Measurements from ENCODE around the gene EPHA8. TPM values are rescaled to one million over a fixed set of nuclear protein-coding genes. Genes with fewer than 3 reads are reported as not detected.

Gene EPHA8
- total RNA-seq, 1 experiment from 2014 or later: 3.8 TPM

GRCh38 chr1:22650089-22650693, 86.9 kb downstream of the EPHA8 start (continued):
- TF ChIP-seq AFF4 (CRISPR knock-in tag; IDR thresholded peaks at IDR 0.05; ENCODE audit: borderline replicate concordance) (no peak), TCF7 (CRISPR knock-in tag; IDR thresholded peaks at IDR 0.05; ENCODE audit: low read depth) (no peak), E2F5 (CRISPR knock-in tag; IDR thresholded peaks at IDR 0.05) (no peak), CREB1 (CRISPR knock-in tag; IDR thresholded peaks at IDR 0.05) (no peak), HMGA2 (CRISPR knock-in tag; IDR thresholded peaks at IDR 0.05) (no peak), USF2 (CRISPR knock-in tag; IDR thresholded peaks at IDR 0.05) (no peak)

- no peak for DNase-seq (ENCODE audit: low spot score)
- Mint-ChIP-seq H3K9me3 (no peaks in the 10 kb centered on the region), H3K27me3 (ENCODE audit: low read depth) (no peaks in the 10 kb centered on the region), H3K4me3 (no peak overlapping the region), H3K36me3 (no peaks in the 10 kb centered on the region), H3K27ac (no peak overlapping the region), H3K4me1 (no peaks in the 10 kb centered on the region)
- ChIA-PET CTCF (interaction anchor here (0.7 to 1.2 kb wide), 3 partner anchors 11 to 236 kb away, joined by 3 to 4 read pairs (median 3); no protein-coding TSS in a partner anchor), POLR2A (no interaction called here)
- ATAC-seq: no peak
- no peak for TF ChIP-seq ATF1 (CRISPR knock-in tag; IDR thresholded peaks at IDR 0.05)
- TF ChIP-seq, protein P1, sequence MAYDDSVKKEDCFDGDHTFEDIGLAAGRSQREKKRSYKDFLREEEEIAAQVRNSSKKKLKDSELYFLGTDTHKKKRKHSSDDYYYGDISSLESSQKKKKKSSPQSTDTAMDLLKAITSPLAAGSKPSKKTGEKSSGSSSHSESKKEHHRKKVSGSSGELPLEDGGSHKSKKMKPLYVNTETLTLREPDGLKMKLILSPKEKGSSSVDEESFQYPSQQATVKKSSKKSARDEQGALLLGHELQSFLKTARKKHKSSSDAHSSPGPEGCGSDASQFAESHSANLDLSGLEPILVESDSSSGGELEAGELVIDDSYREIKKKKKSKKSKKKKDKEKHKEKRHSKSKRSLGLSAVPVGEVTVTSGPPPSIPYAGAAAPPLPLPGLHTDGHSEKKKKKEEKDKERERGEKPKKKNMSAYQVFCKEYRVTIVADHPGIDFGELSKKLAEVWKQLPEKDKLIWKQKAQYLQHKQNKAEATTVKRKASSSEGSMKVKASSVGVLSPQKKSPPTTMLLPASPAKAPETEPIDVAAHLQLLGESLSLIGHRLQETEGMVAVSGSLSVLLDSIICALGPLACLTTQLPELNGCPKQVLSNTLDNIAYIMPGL (CRISPR knock-in tag; IDR thresholded peaks at IDR 0.05): no peak
- TF ChIP-seq ZNF396 (CRISPR knock-in tag; IDR thresholded peaks at IDR 0.05; ENCODE audit: borderline replicate concordance): no peak
- TF ChIP-seq OVOL2 (CRISPR knock-in tag; IDR thresholded peaks at IDR 0.05; ENCODE audit: borderline replicate concordance): no peak
- TF ChIP-seq FOXK1 (CRISPR knock-in tag; IDR thresholded peaks at IDR 0.05): no peak
- no peak for TF ChIP-seq CTCF (IDR thresholded peaks at IDR 0.05)
- TF ChIP-seq, protein P2, sequence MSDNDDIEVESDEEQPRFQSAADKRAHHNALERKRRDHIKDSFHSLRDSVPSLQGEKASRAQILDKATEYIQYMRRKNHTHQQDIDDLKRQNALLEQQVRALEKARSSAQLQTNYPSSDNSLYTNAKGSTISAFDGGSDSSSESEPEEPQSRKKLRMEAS (CRISPR knock-in tag; IDR thresholded peaks at IDR 0.05): no peak
- TF ChIP-seq CREB1 (CRISPR knock-in tag; IDR thresholded peaks at IDR 0.05): no peak
- TF ChIP-seq ZSCAN18 (CRISPR knock-in tag; IDR thresholded peaks at IDR 0.05): no peak
- TF ChIP-seq ESRRA (CRISPR knock-in tag; IDR thresholded peaks at IDR 0.05; ENCODE audit: borderline replicate concordance): no peak
- no peak for TF ChIP-seq NFYB (CRISPR knock-in tag; conservative IDR thresholded peaks at IDR 0.05; ENCODE audit: low read depth)
- TF ChIP-seq ZNF416 (CRISPR knock-in tag; IDR thresholded peaks at IDR 0.05): no peak
These were observed 88.9 kb downstream of the EPHA8 start for GRCh38 chr1:22651941-22652856.
